ENCODE measurements around the gene NOL11.
A peak's percentile ranks its signal among the peaks of the same experiment; 100 is the strongest.
"Not testable (repeated sequence)": the region's sequence is repeated elsewhere in the genome, so short reads cannot be mapped to it uniquely, and the experiment has no call there.

NOL11 gene

DNA sequence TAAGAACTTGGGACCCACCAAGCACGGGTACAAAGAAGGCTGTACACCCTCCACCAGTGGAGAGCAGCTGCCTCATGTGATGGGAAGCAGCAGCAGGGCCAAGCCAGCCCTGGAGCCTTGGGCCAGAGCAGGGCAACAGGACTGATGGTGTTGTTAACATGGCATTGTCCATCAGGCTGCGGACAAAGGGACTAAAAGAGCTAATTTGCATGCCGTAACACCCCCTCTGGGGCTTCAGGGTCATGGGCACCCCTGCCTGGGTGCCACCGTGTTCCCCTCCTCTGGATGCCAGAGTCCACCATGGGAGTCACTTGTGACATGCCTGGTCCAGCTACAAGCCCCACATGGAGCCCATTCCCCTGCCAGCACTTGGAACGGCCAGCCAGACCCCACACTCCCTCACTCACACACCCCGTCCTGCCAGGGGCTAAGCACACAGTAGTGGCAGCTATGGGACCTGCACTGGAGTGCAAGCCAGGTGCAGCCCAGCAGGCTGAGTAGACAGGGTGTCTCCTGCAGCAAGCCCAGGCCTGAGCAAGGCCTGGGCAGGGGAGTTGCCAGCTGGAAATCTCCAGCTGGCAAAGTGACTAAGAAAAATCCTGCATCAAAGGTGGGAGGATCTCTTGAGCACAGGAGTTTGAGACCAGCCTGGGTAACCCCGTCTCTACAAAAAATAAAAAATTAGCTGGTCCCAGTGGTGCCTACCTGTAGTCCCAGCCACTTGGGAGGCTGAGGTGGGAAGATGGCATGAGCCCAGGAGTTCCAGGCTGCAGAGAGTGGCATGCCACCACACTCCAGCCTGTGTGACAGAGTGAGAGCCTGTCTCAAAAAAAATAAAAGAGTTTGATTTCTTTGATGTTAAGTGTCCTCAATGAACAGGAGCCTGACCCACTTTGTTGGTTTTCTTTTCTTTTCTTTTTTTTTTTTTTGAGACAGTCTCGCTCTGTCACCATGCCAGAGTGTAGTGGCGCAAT, 33.7 kb downstream of the NOL11 start:
- TF ChIP-seq, protein P1, sequence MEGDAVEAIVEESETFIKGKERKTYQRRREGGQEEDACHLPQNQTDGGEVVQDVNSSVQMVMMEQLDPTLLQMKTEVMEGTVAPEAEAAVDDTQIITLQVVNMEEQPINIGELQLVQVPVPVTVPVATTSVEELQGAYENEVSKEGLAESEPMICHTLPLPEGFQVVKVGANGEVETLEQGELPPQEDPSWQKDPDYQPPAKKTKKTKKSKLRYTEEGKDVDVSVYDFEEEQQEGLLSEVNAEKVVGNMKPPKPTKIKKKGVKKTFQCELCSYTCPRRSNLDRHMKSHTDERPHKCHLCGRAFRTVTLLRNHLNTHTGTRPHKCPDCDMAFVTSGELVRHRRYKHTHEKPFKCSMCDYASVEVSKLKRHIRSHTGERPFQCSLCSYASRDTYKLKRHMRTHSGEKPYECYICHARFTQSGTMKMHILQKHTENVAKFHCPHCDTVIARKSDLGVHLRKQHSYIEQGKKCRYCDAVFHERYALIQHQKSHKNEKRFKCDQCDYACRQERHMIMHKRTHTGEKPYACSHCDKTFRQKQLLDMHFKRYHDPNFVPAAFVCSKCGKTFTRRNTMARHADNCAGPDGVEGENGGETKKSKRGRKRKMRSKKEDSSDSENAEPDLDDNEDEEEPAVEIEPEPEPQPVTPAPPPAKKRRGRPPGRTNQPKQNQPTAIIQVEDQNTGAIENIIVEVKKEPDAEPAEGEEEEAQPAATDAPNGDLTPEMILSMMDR (IDR thresholded peaks at IDR 0.05; ENCODE audit: low read depth, low read length, missing control alignments): no peak
- no peak for DNase-seq (ENCODE audit: extremely low read depth, low read depth)
- H3K4me3 ChIP-seq (replicated peaks; ENCODE audit: low read depth, low read length): no peak overlapping the region

DNA sequence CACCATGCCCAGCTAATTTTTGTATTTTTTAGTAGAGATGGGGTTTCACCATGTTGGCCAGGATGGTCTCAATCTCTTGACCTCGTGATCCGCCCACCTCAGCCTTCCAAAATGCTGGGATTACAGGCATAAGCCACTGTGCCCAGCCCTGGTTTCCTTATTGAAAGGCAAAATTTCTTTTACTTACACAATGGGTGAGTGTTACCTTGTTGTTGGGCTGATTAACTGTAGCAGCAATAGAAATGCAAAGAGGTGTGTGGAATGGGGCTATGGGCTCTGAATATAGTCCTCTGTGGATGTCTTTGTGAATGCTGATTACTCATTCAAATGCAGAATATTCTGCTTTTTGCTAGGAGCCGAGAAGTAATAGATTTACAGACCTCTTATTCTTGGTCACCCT, 34.4 kb downstream of the NOL11 start:
- not testable (repeated sequence) for DNase-seq (ENCODE audit: extremely low read depth, low read depth); H3K4me3 ChIP-seq (replicated peaks; ENCODE audit: low read depth, low read length)

DNA sequence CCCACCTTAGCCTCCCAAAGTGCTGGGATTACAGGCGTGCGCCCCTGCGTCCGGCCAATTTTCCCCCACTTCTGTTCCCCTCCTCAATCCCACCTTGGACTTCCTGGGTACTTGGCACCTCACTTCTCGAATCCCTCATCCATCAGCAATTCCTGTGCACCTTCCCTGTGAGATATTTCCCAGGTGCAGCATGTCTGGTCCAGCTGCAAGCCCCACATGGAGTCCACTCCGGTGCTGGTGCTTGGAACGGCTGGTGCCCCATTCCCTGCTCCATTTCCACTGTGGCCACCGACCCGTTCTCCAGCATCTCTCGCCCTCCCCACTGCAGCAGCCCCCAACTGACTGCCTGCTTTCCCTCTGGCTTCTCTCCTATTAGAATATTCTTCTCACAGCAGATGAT, 35.3 kb downstream of the NOL11 start:
- no peak overlapping the region for H3K4me3 ChIP-seq (replicated peaks; ENCODE audit: low read depth, low read length)
- TF ChIP-seq, protein P1 (IDR thresholded peaks at IDR 0.05; ENCODE audit: low read depth, low read length, missing control alignments): no peak
- DNase-seq (ENCODE audit: extremely low read depth, low read depth): no peak

DNA sequence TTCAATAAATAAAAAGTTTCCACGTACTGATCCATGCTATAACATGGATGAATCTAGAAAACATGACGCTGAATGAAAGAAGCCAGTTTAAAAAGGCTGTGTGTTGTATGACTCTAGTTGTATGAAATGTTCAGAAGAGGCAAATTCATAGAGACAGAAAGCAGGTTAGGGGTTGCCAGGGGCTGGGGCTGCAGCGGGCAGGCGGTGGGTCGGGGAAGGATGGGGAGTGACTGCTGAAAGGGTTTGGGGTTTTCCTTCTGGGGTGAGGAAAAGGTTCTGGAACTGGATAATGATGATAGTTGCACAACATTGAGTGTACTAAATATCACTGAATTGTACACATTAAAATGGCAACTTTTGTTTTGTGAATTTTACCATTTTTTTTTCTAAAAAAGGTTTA, 36.3 kb downstream of the NOL11 start:
- DNase-seq (ENCODE audit: extremely low read depth, low read depth): no peak
- TF ChIP-seq, protein P1 (IDR thresholded peaks at IDR 0.05; ENCODE audit: low read depth, low read length, missing control alignments): no peak
- no peak overlapping the region for H3K4me3 ChIP-seq (replicated peaks; ENCODE audit: low read depth, low read length)

DNA sequence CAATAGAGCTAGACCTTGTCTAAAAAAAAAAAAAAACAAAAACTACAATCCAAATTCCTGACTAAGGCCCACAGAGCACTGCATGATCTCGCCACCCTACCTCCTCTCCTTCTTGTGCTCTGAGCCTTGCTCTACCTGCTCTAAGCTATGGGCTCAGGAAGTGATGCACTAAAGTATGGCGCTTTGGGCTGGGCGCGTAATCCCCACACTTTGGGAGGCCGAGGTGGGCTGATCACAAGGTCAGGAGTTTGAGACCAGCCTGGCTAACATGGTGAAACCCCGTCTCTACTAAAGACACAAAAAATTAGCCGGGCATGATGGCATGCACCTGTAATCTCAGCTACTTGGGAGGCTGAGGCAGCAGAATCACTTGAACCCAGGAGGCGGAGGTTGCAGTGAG, 37.0 kb downstream of the NOL11 start:
- H3K4me3 ChIP-seq (replicated peaks; ENCODE audit: low read depth, low read length); DNase-seq (ENCODE audit: extremely low read depth, low read depth): not testable (repeated sequence)

DNA sequence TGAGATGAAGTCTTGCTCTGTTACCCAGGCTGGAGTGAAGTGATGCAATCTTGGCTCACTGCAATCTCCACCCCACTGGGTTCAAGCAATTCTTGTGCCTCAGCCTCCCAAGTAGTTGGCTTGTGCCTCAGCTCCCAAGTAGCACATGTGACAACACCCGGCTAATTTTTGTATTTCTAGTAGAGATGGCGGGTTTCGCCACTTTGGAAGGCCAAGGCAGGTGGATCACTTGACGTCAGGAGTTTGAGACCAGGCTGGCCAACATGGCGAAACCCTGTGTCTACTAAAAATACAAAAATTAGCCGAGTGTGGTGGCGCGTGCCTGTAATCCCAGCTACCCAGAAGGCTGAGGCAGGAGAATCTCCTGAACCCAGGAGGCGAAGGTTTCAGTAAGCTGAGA, 39.0 kb downstream of the NOL11 start:
- not testable (repeated sequence) for H3K4me3 ChIP-seq (replicated peaks; ENCODE audit: low read depth, low read length); DNase-seq (ENCODE audit: extremely low read depth, low read depth)

DNA sequence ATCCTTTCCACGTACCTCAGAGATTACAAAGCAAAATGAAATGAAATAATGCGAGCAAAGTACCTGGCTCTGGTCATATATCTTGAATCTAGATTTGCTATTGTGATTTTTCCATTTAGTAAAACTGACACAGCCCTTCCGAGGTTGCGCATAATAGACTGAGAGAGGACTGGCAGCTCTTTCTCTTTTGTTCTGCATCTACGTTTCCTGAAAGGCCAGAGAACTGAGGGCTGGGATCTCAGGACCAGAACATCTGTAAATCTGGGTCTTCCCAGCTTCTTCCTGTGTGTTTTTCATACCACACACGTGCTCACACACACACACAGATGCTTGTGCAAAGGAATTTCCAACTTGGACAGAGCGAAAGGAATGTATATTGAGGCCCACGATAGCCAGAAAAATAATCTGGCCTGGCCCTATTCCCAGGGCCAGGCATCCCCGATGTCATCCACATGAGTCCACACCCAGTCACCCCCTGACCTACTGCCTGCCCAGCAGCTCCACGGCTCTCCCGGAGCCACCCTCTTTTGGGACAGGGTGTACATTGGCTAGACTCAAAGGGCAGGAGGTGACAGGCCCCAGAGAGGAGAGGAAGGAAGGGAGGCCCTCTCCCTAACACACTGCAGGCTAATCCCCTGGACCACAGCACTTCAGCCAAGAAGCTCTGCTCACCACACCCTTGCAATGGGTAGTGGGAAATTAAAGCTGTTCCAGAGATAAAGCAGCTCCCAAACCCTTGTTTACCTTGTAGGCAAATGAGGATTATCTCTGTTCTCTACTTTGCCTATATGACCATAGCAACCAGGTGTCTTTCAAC, 41.8 kb downstream of the NOL11 start:
- H3K4me3 ChIP-seq (replicated peaks; ENCODE audit: low read depth, low read length): no peak overlapping the region
- DNase-seq (ENCODE audit: extremely low read depth, low read depth): peak; percentile 29
- TF ChIP-seq, protein P1 (IDR thresholded peaks at IDR 0.05; ENCODE audit: low read depth, low read length, missing control alignments): no peak

DNA sequence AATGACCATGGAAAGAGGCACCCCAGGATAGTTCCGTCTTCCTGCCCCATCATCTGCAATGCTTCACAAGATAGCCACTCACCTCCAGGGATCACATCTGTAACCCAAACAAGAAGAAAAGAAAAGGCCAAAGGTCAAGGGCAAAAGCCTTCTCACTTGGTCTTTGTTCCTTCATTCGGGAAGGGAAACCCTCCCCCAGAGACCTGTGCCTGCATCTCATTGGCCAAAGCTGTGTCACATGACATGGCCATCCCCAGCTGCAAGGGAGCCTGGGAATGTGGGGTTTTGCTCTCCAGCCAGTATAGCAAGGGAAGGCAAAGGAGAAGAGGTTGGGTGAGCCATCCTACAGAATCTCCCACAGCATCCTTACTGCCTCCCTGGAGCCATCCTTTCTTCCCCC, 47.9 kb downstream of the NOL11 start:
- DNase-seq (ENCODE audit: extremely low read depth, low read depth): no peak
- no peak overlapping the region for H3K4me3 ChIP-seq (replicated peaks; ENCODE audit: low read depth, low read length)
- TF ChIP-seq, protein P1 (IDR thresholded peaks at IDR 0.05; ENCODE audit: low read depth, low read length, missing control alignments): no peak
